Measurements from ENCODE around the gene KRTAP10-9.
"Not testable (repeated sequence)": the region's sequence is repeated elsewhere in the genome, so short reads cannot be mapped to it uniquely, and the experiment has no call there.

Gene KRTAP10-9

GRCh38 chr21:44643741-44644310 lies 16.9 kb downstream of the KRTAP10-9 start:
- DNase-seq (ENCODE audit: low read depth), result no peak

- no peak for DNase-seq (ENCODE audit: low read depth)
Measured at GRCh38 chr21:44644878-44645277, 18.0 kb downstream of the KRTAP10-9 start.

- not testable (repeated sequence) for DNase-seq (ENCODE audit: low read depth)
Measured at GRCh38 chr21:44646366-44647221, 19.7 kb downstream of the KRTAP10-9 start, which contains the start of gene KRTAP10-11. TSS of gene KRTAP10-11 (plus strand) at chr21:44646414. CDS start at chr21:44646459, 45 bp downstream.

- no peak for DNase-seq (ENCODE audit: low read depth)
Measured at GRCh38 chr21:44647222-44647552, 20.3 kb downstream of the KRTAP10-9 start.

- DNase-seq (ENCODE audit: low read depth), result no peak
Measured at GRCh38 chr21:44648557-44649311, 21.8 kb downstream of the KRTAP10-9 start.

GRCh38 chr21:44649521-44650100 lies 22.7 kb downstream of the KRTAP10-9 start:
- no peak for DNase-seq (ENCODE audit: low read depth)

GRCh38 chr21:44650265-44650972 lies 23.5 kb downstream of the KRTAP10-9 start:
- DNase-seq (ENCODE audit: low read depth), result no peak

- DNase-seq (ENCODE audit: low read depth), result no peak
Measured at GRCh38 chr21:44650973-44651675, 24.2 kb downstream of the KRTAP10-9 start.

- DNase-seq (ENCODE audit: low read depth), result no peak
Measured at GRCh38 chr21:44653123-44653522, 26.2 kb downstream of the KRTAP10-9 start.

- DNase-seq (ENCODE audit: low read depth), result peak; percentile 22
Measured at GRCh38 chr21:44653656-44654575, 27.0 kb downstream of the KRTAP10-9 start.

GRCh38 chr21:44654576-44655175 lies 27.8 kb downstream of the KRTAP10-9 start, which contains the start of gene KRTAP12-4:
TSS of gene KRTAP12-4 (minus strand) at chr21:44654659. CDS start at chr21:44654614, 45 bp downstream.
- no peak for DNase-seq (ENCODE audit: low read depth)

GRCh38 chr21:44656868-44657267 lies 30.0 kb downstream of the KRTAP10-9 start:
- no peak for DNase-seq (ENCODE audit: low read depth)

- DNase-seq (ENCODE audit: low read depth), result peak; percentile 19
Measured at GRCh38 chr21:44657635-44658540, 31.0 kb downstream of the KRTAP10-9 start, which contains the start of gene KRTAP12-3. TSS of gene KRTAP12-3 (plus strand) at chr21:44657932. CDS start at chr21:44657980, 48 bp downstream.

- DNase-seq (ENCODE audit: low read depth), result no peak
Measured at GRCh38 chr21:44658541-44658910, 31.6 kb downstream of the KRTAP10-9 start.

GRCh38 chr21:44658913-44659595 lies 32.2 kb downstream of the KRTAP10-9 start:
- no peak for DNase-seq (ENCODE audit: low read depth)

GRCh38 chr21:44661567-44661966 lies 34.7 kb downstream of the KRTAP10-9 start:
- DNase-seq (ENCODE audit: low read depth), result not testable (repeated sequence)

- no peak for DNase-seq (ENCODE audit: low read depth)
Measured at GRCh38 chr21:44664691-44665090, 37.8 kb downstream of the KRTAP10-9 start.
